Osteoblast (primary cell): ENCODE data around the gene CD79B. TPM values are rescaled to one million over a fixed set of nuclear protein-coding genes. Genes with fewer than 3 reads are reported as not detected.

ENCODE experiments used
- DNase-seq: peaks from one replicate; pipeline ENCODE4 v3.0.0; 2011; ENCODE audit warnings: low spot score, mixed read lengths; ENCODE audit not compliant: insufficient read length; ENCODE audit errors: missing footprints
- H2AFZ ChIP-seq: 2 replicates; pipeline ENCODE4 v1.6.0; 2011; ENCODE audit warnings: mild to moderate bottlenecking, low read length
- H3K27ac ChIP-seq: 2 replicates; pipeline ENCODE4 v1.5.1; 2011; ENCODE audit warnings: mild to moderate bottlenecking, low read depth, low read length, moderate library complexity
- H3K27me3 ChIP-seq: 2 replicates; pipeline ENCODE4 v1.6.0; 2012; ENCODE audit warnings: mild to moderate bottlenecking, control low read depth, inconsistent platforms, low read length, moderate library complexity; ENCODE audit not compliant: insufficient read depth
- H3K36me3 ChIP-seq: 2 replicates; pipeline ENCODE4 v1.5.1; 2011; ENCODE audit warnings: mild to moderate bottlenecking, low read length, control low read depth, moderate library complexity; ENCODE audit not compliant: insufficient read depth
- H3K4me1 ChIP-seq: 2 replicates; pipeline ENCODE4 v1.5.1; 2011; ENCODE audit warnings: mild to moderate bottlenecking, low read length, control low read depth, moderate library complexity; ENCODE audit not compliant: insufficient read depth
- H3K4me2 ChIP-seq: 2 replicates; pipeline ENCODE4 v1.6.0; 2011; ENCODE audit warnings: mild to moderate bottlenecking, low read length; ENCODE audit not compliant: insufficient read depth
- H3K4me3 ChIP-seq: fragments of 200-600 bp; sonication (generic); 3 replicates; pipeline ENCODE4 v1.5.1; 2012; ENCODE audit warnings: mild to moderate bottlenecking, low read length, inconsistent platforms; ENCODE audit not compliant: insufficient read depth
- H3K79me2 ChIP-seq: 2 replicates; pipeline ENCODE4 v1.6.0; 2012; ENCODE audit warnings: mild to moderate bottlenecking, low read length, control low read depth, inconsistent platforms; ENCODE audit not compliant: insufficient read depth
- H3K9me3 ChIP-seq: 2 replicates; pipeline ENCODE4 v1.5.1; 2011; ENCODE audit warnings: low read depth, low read length, control low read depth
- H4K20me1 ChIP-seq: 2 replicates; pipeline ENCODE4 v1.6.0; 2012; ENCODE audit warnings: mild to moderate bottlenecking, low read length, control low read depth; ENCODE audit not compliant: insufficient read depth
- total RNA-seq: library from RNA; depleted of rRNA; stranded (reverse); fragments of >200 nt; gene quantifications from 2 replicates; pipeline ENCODE4 v1.2.3, GENCODE V29; 2012
- TF ChIP-seq, protein P1 (sequence below): IDR thresholded peaks from 2 replicates; pipeline ENCODE4 v1.5.1; 2011; ENCODE audit warnings: mild to moderate bottlenecking, low read depth, low read length, moderate library complexity; ENCODE audit errors: extremely low read depth

The CD79B gene
- total RNA-seq, 1 donor = 0.36 TPM

DNA sequence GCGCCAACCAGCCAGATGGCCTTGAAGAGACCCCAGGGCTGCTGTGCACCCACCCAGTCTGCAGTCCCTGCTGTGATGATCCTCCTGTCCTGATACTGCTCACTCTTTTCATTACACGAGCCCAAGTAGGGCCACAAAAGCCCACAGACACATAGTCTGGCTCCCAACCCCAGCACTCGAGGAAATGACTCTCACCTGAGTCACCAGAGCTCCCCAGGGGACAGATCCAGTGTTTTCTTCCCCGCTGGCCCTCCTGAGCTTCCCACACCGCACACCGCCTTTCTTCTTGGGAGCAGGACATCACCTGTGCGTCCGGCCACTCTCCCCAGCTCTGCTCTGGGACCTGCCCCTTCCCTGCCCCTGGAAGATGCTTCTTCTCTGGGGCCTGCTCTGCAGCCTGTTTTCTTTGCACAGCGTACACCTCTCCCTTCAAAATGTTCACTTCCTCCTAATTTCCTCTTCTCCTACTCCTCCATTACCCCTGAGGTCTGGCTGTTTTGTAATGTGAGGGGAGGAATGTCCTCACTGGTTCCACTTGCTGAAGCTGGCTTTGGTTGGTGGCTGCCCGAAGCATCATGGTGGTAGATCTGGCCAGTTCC lies 42.6 kb upstream of the CD79B start:
- DNase-seq = peak; percentile 96
- H3K9me3 ChIP-seq = no peaks in the 10 kb centered on the region
- peaks cover 3% of the 10 kb centered on the region for H4K20me1 ChIP-seq
- H3K4me3 ChIP-seq = no peak overlapping the region
- TF ChIP-seq, protein P1, sequence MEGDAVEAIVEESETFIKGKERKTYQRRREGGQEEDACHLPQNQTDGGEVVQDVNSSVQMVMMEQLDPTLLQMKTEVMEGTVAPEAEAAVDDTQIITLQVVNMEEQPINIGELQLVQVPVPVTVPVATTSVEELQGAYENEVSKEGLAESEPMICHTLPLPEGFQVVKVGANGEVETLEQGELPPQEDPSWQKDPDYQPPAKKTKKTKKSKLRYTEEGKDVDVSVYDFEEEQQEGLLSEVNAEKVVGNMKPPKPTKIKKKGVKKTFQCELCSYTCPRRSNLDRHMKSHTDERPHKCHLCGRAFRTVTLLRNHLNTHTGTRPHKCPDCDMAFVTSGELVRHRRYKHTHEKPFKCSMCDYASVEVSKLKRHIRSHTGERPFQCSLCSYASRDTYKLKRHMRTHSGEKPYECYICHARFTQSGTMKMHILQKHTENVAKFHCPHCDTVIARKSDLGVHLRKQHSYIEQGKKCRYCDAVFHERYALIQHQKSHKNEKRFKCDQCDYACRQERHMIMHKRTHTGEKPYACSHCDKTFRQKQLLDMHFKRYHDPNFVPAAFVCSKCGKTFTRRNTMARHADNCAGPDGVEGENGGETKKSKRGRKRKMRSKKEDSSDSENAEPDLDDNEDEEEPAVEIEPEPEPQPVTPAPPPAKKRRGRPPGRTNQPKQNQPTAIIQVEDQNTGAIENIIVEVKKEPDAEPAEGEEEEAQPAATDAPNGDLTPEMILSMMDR = no peak
- H3K4me1 ChIP-seq = peaks cover 13% of the 10 kb centered on the region
- no peaks in the 10 kb centered on the region for H3K79me2 ChIP-seq
- no peak overlapping the region for H2AFZ ChIP-seq
- H3K27me3 ChIP-seq = peaks cover 8% of the 10 kb centered on the region
- H3K4me2 ChIP-seq = peak overlapping the region; percentile 52
- H3K36me3 ChIP-seq = no peaks in the 10 kb centered on the region
- no peak overlapping the region for H3K27ac ChIP-seq

- no peak overlapping the region for H2AFZ ChIP-seq
- no peaks in the 10 kb centered on the region for H3K9me3 ChIP-seq
- peak; percentile 81 for DNase-seq
- no peaks in the 10 kb centered on the region for H3K79me2 ChIP-seq
- H4K20me1 ChIP-seq = peaks cover 3% of the 10 kb centered on the region
- H3K4me1 ChIP-seq = peaks cover 13% of the 10 kb centered on the region
- peak overlapping the region; percentile 52 for H3K4me2 ChIP-seq
- no peaks in the 10 kb centered on the region for H3K36me3 ChIP-seq
- H3K27me3 ChIP-seq = peaks cover 5% of the 10 kb centered on the region
- H3K4me3 ChIP-seq = no peak overlapping the region
- TF ChIP-seq, protein P1 = no peak
- no peak overlapping the region for H3K27ac ChIP-seq
Measured at GRCh38 chr17:63973930-63974593, 41.9 kb upstream of the CD79B start.

- Histone ChIP-seq H3K4me1 (peaks cover 13% of the 10 kb centered on the region), H3K27ac (no peak overlapping the region), H3K27me3 (peaks cover 5% of the 10 kb centered on the region), H3K79me2 (no peaks in the 10 kb centered on the region), H3K36me3 (no peaks in the 10 kb centered on the region), H4K20me1 (peaks cover 3% of the 10 kb centered on the region), H3K4me2 (no peak overlapping the region), H3K4me3 (no peak overlapping the region), H2AFZ (no peak overlapping the region), H3K9me3 (no peaks in the 10 kb centered on the region)
- DNase-seq = peak; percentile 47
- TF ChIP-seq, protein P1 = no peak
Measured at GRCh38 chr17:63973247-63973646, 41.1 kb upstream of the CD79B start.

GRCh38 chr17:63972796-63973195 lies 40.7 kb upstream of the CD79B start, which contains the start of gene SCN4A:
SCN4A (minus strand) TSS chr17:63972918; CDS start chr17:63972841, 77 bp downstream.
- TF ChIP-seq, protein P1 = no peak
- no peaks in the 10 kb centered on the region for H3K36me3 ChIP-seq

More at GRCh38 chr17:63972796-63973195, 40.7 kb upstream of the CD79B start, which contains the start of gene SCN4A:
- Histone ChIP-seq H3K4me1 (peaks cover 13% of the 10 kb centered on the region), H3K9me3 (no peaks in the 10 kb centered on the region), H3K4me2 (no peak within 1 kb of the TSS), H3K27ac (no peak within 1 kb of the TSS), H3K79me2 (no peaks in the 10 kb centered on the region), H2AFZ (no peak within 1 kb of the TSS), H4K20me1 (peaks cover 3% of the 10 kb centered on the region), H3K27me3 (peaks cover 5% of the 10 kb centered on the region), H3K4me3 (no peak within 1 kb of the TSS)
- no peak for DNase-seq
